HL-60/S4 treated with phorbol 12-myristate 13-acetate at 8.2 ng/mL for 4 days and 3 days (cell line): Measurements from ENCODE around the gene STAU1.
"Not testable (repeated sequence)": the region's sequence is repeated elsewhere in the genome, so short reads cannot be mapped to it uniquely, and the experiment has no call there.

Experiments used
- in situ Hi-C: fragments of 300-500 bp; cut with MboI; formaldehyde crosslinking; loops from 2 replicates; pipeline ENCODE4 v1.15.0; 2022; ENCODE audit warnings: low sequenced_read_pairs

STAU1 gene

GRCh38 chr20:49082295-49082694 lies 105.8 kb downstream of the STAU1 start:
- in situ Hi-C loops = not testable (repeated sequence)

- in situ Hi-C loops = no loop called here
Measured at GRCh38 chr20:49078310-49078709, 109.8 kb downstream of the STAU1 start.

GRCh38 chr20:49074521-49074920 lies 113.6 kb downstream of the STAU1 start:
- in situ Hi-C loops = no loop called here
